ENCODE data around the gene FBLN2.

FBLN2 gene

DNA sequence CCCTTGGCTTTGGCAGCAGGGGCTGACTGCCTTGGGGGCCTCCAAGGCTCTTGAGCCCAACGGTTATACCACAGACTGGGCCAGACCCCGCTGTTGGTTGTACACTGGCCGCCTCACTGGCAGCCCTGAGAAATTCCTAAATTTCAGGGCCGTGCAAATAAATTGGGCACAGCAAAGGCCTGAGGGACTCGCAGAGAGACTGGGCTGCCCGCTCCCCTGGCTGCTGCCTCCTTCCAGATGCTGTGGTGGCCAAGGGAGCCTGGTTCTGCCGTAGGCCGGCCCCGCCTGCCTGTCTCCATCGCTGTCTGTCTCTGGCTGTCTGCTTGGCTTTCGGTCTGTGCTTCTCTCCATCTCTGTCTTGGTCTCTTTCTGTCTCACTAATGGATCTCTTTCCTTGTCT lies 9.0 kb downstream of the FBLN2 start:
- Histone ChIP-seq H3K9me3 (ENCODE audit: insufficient read depth, low read length) (no peaks in the 10 kb centered on the region), H3K27me3 (ENCODE audit: low read depth, low read length) (peaks cover 45% of the 10 kb centered on the region), H3K4me2 (ENCODE audit: low read length) (no peak overlapping the region), H3K9ac (ENCODE audit: low read length) (no peak overlapping the region), H4K20me1 (ENCODE audit: insufficient read depth, low read length) (no peaks in the 10 kb centered on the region), H2AFZ (ENCODE audit: low read depth, low read length) (no peak overlapping the region), H3K27ac (ENCODE audit: low read length) (no peak overlapping the region), H3K4me1 (ENCODE audit: low read length) (no peaks in the 10 kb centered on the region), H3K36me3 (replicated peaks; ENCODE audit: low read depth, low read length) (no peaks in the 10 kb centered on the region), H3K4me3 (ENCODE audit: low read length) (no peak overlapping the region), H3K79me2 (ENCODE audit: low read length) (no peaks in the 10 kb centered on the region)
- TF ChIP-seq EZH2phosphoT487 (IDR thresholded peaks at IDR 0.05; ENCODE audit: low read depth) = no peak
- TF ChIP-seq, protein P1, sequence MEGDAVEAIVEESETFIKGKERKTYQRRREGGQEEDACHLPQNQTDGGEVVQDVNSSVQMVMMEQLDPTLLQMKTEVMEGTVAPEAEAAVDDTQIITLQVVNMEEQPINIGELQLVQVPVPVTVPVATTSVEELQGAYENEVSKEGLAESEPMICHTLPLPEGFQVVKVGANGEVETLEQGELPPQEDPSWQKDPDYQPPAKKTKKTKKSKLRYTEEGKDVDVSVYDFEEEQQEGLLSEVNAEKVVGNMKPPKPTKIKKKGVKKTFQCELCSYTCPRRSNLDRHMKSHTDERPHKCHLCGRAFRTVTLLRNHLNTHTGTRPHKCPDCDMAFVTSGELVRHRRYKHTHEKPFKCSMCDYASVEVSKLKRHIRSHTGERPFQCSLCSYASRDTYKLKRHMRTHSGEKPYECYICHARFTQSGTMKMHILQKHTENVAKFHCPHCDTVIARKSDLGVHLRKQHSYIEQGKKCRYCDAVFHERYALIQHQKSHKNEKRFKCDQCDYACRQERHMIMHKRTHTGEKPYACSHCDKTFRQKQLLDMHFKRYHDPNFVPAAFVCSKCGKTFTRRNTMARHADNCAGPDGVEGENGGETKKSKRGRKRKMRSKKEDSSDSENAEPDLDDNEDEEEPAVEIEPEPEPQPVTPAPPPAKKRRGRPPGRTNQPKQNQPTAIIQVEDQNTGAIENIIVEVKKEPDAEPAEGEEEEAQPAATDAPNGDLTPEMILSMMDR (IDR thresholded peaks at IDR 0.05; ENCODE audit: low read depth, low read length) = no peak

DNA sequence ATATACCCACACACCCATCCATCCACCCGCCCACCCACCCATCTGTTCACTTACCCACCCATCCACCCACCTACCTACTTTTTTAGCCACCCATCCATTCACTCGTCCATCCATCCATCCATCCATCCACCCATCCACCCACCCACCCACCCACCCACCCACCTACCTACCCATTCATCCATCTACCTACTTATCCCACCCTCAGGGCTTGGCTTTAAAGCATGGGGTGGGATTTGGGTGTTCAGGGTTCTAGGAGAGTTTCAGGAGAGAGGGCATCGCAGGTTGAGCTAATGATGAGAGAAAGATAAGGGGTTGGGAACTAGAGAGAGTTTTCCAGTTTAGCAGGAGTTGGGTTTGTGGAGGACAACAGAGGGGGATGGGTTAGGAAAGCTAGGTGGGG lies 9.7 kb downstream of the FBLN2 start:
- H4K20me1 ChIP-seq (ENCODE audit: insufficient read depth, low read length) = no peaks in the 10 kb centered on the region
- H3K9ac ChIP-seq (ENCODE audit: low read length) = no peak overlapping the region
- no peaks in the 10 kb centered on the region for H3K9me3 ChIP-seq (ENCODE audit: insufficient read depth, low read length)
- H3K27ac ChIP-seq (ENCODE audit: low read length) = no peak overlapping the region
- no peak overlapping the region for H2AFZ ChIP-seq (ENCODE audit: low read depth, low read length)
- no peaks in the 10 kb centered on the region for H3K4me1 ChIP-seq (ENCODE audit: low read length)
- no peak overlapping the region for H3K4me3 ChIP-seq (ENCODE audit: low read length)
- peaks cover 39% of the 10 kb centered on the region for H3K27me3 ChIP-seq (ENCODE audit: low read depth, low read length)
- no peak for TF ChIP-seq EZH2phosphoT487 (IDR thresholded peaks at IDR 0.05; ENCODE audit: low read depth)
- TF ChIP-seq, protein P1 (IDR thresholded peaks at IDR 0.05; ENCODE audit: low read depth, low read length) = no peak
- H3K79me2 ChIP-seq (ENCODE audit: low read length) = no peaks in the 10 kb centered on the region
- no peaks in the 10 kb centered on the region for H3K36me3 ChIP-seq (replicated peaks; ENCODE audit: low read depth, low read length)
- H3K4me2 ChIP-seq (ENCODE audit: low read length) = no peak overlapping the region

DNA sequence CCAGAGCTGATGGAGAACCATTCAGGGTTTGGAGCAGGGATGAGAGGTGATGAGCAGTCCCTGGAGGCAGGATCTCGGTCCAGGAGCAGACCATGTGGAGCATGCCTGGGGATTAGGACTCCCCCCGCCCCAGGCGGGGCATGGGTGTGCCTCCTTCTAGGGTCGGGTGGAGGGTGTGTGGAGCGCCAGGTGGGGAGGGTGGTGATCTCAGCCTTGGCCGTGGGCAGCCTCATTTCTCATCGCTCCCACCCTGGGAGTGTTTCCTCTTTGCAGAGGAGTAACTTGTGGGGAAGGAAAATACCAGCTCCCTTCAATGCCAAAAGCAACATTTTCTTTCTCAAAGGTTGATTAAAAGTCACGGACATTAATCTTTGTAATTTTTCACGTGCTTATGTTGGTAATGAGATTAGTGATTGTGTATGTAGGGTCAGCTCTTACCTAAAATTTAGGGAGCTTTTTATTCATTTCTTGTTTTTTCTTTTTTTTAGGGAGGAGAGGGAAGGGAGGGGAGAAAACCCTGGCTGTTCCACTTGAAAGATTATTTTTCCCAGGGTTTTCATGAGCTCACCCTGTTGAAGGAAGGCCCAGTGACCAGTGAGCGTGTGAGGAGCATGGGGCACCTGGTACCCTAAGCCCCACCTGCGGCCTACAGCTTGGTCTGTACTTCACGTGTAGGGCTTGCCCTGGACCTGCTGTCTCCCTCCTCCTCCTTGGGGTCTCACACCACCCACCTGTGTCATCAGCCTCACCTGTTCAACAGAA lies 11.0 kb downstream of the FBLN2 start:
- Histone ChIP-seq H3K27ac (ENCODE audit: low read length) (no peak overlapping the region), H3K79me2 (ENCODE audit: low read length) (no peaks in the 10 kb centered on the region), H3K4me2 (ENCODE audit: low read length) (no peak overlapping the region), H3K4me3 (ENCODE audit: low read length) (no peak overlapping the region), H3K36me3 (replicated peaks; ENCODE audit: low read depth, low read length) (no peaks in the 10 kb centered on the region), H3K4me1 (ENCODE audit: low read length) (no peaks in the 10 kb centered on the region), H2AFZ (ENCODE audit: low read depth, low read length) (no peak overlapping the region), H3K9me3 (ENCODE audit: insufficient read depth, low read length) (no peaks in the 10 kb centered on the region), H3K27me3 (ENCODE audit: low read depth, low read length) (peaks cover 33% of the 10 kb centered on the region), H4K20me1 (ENCODE audit: insufficient read depth, low read length) (no peaks in the 10 kb centered on the region), H3K9ac (ENCODE audit: low read length) (no peak overlapping the region)
- TF ChIP-seq, protein P1 (IDR thresholded peaks at IDR 0.05; ENCODE audit: low read depth, low read length) = no peak
- TF ChIP-seq EZH2phosphoT487 (IDR thresholded peaks at IDR 0.05; ENCODE audit: low read depth) = no peak

DNA sequence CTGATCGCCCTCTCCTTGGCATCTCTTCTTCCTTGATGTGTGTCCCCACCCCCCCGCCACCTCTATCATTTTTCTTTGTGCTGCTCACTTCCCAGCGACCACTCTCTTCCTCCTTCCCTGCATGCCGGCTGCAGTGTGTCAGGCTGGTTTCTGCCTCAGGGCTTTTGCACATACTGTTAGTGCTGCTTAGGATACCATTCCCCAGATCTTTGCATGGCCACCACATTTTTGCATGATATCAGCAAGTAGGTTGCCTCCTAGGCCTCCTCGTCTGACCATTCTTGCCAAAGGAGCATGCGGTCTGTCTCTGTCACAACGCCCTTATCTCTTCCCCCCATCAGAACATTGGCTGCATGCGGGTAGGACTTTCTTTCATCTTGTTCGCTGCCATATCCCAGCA lies 12.5 kb downstream of the FBLN2 start:
- no peak overlapping the region for H2AFZ ChIP-seq (ENCODE audit: low read depth, low read length)
- H3K27ac ChIP-seq (ENCODE audit: low read length) = no peak overlapping the region
- H3K9me3 ChIP-seq (ENCODE audit: insufficient read depth, low read length) = no peaks in the 10 kb centered on the region
- no peaks in the 10 kb centered on the region for H3K4me1 ChIP-seq (ENCODE audit: low read length)
- no peak overlapping the region for H3K4me3 ChIP-seq (ENCODE audit: low read length)
- H3K36me3 ChIP-seq (replicated peaks; ENCODE audit: low read depth, low read length) = no peaks in the 10 kb centered on the region
- H3K9ac ChIP-seq (ENCODE audit: low read length) = no peak overlapping the region
- no peaks in the 10 kb centered on the region for H4K20me1 ChIP-seq (ENCODE audit: insufficient read depth, low read length)
- no peak overlapping the region for H3K4me2 ChIP-seq (ENCODE audit: low read length)
- no peaks in the 10 kb centered on the region for H3K79me2 ChIP-seq (ENCODE audit: low read length)
- TF ChIP-seq, protein P1 (IDR thresholded peaks at IDR 0.05; ENCODE audit: low read depth, low read length) = no peak
- TF ChIP-seq EZH2phosphoT487 (IDR thresholded peaks at IDR 0.05; ENCODE audit: low read depth) = no peak
- H3K27me3 ChIP-seq (ENCODE audit: low read depth, low read length) = peaks cover 33% of the 10 kb centered on the region
